ENCODE measurements around the gene IER3IP1.

GRCh38 chr18:47209171-47209570 lies 33.0 kb upstream of the IER3IP1 start:
- TF ChIP-seq CTCF (IDR thresholded peaks at IDR 0.05; ENCODE audit: insufficient read depth, low read depth, low read length), result no peak
- TF ChIP-seq EZH2 (IDR thresholded peaks at IDR 0.05; ENCODE audit: insufficient read depth, low read length), result no peak

All from astrocyte (in vitro differentiated cells and primary cell).